ENCODE measurements around the gene MAPK6.

GRCh38 chr15:51971375-51972133 is 47.5 kb upstream of the MAPK6 start, which contains the start of gene LEO1:
- peak in 5 of 6 experiments; percentile 35 to 58 (median 43) for TF ChIP-seq CTCF (IDR thresholded peaks at IDR 0.05)
- TF ChIP-seq POLR2A (IDR thresholded peaks at IDR 0.05): peak in 1 of 2 donors; percentile 73

All from adrenal gland (tissue), 5 donors.